SK-N-MC (cell line): Measurements from ENCODE around the gene SMARCB1.

ENCODE experiments used
- EZH2 ChIP-seq: fragments of 200-600 bp; sonication (generic); IDR thresholded peaks from one replicate; pipeline ENCODE4 v1.6.1; 2017; ENCODE audit warnings: antibody characterized with exemption
- POLR2AphosphoS5 ChIP-seq: IDR thresholded peaks from 2 replicates; pipeline ENCODE4 v1.6.1; 2012; ENCODE audit warnings: mild to moderate bottlenecking, low read depth, low read length, borderline replicate concordance

DNA sequence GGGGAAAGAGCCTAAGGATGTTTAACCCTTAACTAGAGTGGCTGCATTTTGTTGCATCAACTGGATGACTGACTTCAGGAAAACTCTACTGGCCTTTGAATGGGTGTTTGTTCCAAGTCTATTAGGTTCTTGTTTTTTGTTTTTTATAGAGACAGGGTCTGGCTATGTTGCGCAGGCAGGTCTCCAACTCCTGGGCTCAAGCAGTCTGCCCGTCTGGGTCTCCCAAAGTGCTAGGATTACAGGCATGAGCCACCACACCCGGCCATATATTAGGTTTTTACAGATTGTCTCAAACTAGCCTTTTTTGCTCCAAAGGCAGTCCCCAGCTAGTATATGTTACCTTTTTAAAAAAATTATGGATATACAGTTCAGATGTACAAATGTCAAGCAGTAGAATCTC lies 1.1 kb downstream of the SMARCB1 start:
- TF ChIP-seq POLR2AphosphoS5 (no peak), EZH2 (no peak)
